ENCODE data around the gene RMDN3. TPM values are rescaled to one million over a fixed set of nuclear protein-coding genes. Genes with fewer than 3 reads are reported as not detected.

The RMDN3 gene
- total RNA-seq, 2 donors from 2014 or later = 22.3 to 23.6 TPM

DNA sequence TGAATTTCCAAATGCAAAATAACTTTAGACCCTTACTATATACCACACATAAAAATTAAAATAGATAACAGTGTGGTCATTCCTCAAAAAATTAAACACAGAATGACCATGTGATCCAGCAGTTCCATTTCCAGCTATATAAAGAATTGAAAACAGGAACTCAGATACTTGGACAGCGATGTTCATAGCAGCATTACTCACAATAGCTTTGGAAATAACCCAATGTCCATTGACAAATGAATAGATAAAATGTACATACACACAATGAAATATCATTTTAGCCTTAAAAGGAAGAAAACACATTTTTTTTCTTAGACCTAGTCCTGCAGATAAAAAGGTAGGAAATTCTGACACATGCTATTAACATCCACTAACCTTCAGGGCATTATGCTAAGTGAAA, 33.4 kb downstream of the RMDN3 start:
- intact Hi-C loops (cut with DNase I) = no loop called here
- DNase-seq (ENCODE audit: low spot score) = no peak

DNA sequence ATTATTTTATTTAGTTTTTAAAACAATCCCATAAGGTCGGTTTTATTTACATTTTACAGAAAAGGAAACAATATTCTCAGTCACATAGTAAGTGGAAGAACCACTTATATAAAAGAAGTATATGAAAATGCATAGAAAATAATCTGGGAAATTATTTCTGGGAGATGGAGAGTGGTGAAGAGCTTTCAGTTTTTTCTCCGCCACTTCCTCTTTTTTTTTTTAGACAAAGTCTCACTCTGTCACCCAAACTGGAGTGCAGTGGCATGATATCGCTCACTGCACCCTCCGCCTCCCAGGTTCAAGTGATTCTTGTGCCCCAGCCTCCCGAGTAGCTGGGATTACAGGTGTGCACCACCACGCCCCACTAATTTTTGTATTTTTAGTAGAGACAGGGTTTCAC, 38.9 kb downstream of the RMDN3 start:
- intact Hi-C loops (cut with DNase I) = no loop called here
- DNase-seq (ENCODE audit: low spot score) = no peak

DNA sequence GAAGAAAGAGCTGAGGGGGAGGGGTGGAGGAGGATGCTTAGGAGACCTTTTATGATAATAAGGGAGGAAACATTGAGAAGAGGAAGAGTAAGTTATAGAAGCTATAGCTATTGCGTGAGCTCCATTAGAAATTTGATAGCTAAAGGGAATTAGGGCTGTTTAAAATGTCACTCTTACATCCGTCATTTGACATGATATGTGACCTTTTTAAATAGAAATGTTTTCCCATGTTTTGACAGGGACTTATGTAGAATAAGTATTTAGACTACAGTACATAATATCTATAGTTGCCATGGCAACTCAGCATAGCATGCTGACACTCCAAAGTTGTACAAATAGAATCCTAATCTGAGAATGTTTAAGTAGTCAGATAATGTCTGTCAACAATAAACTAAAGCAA, 40.9 kb downstream of the RMDN3 start:
- intact Hi-C loops (cut with DNase I) = no loop called here
- DNase-seq (ENCODE audit: low spot score) = no peak

DNA sequence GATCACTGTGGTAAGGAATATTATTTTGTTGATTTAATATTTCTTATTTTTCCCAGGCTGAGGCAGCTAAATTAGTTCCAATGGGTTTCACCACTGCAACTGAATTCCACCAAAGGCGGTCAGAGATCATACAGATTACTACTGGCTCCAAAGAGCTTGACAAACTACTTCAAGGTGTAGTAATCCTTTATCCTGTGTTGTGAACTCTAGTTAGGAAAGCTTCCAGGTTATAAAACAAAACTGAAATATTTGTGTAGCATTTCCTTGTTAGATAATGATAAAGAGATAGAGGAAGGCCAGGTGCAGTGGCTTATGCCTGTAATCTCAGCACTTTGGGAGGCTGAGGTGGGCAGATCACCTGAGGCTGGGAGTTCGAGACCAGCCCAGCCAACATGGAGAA, 48.9 kb downstream of the RMDN3 start:
- intact Hi-C loops (cut with DNase I) = loop anchor here in 1 of 2 donors (10.0 kb wide), 2 partner anchors 601 to 1189 kb away; partner anchors contain the start of genes BMF and SPTBN5
- no peak for DNase-seq (ENCODE audit: low spot score)

DNA sequence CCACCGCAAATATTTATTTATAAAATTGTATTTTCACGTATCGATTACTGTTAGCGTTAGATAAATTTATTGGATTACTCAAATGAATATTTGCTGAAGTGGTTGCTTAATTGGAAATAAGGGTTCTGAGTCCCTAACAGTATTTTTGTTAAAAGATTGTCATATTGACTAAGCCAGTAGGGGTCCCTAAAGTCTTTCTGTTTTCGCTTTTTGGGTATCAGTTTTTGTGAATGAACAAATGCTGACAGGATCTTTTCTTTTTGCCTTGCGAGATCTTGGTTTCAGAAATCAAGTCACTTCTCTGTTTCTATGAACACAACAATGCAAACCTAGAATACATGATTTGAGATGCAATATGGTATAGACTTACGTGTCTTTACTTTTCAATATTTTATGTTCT, 53.0 kb downstream of the RMDN3 start:
- no peak for DNase-seq (ENCODE audit: low spot score)
- intact Hi-C loops (cut with DNase I) = loop anchor here in 1 of 2 donors (10.0 kb wide), 2 partner anchors 597 to 1193 kb away; partner anchors contain the start of genes BMF and SPTBN5

DNA sequence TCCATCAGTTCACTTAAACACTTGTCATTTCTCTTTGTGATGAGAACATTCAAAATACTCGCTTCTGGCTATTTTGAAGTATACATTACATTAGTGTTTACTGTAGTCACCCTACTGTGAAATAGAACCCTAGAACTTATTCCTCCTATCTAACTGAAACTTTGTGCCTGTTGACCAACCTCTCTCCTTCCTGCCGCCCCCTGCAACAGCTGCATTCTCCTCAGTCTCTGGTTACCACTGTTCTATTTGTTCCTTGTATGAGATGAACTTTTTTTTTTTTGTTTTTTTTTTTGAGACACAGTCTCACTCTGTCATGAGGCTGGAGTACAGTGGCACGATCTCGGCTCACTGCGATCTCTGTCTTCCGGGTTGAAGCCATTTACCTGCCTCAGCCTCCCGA, 57.1 kb downstream of the RMDN3 start:
- DNase-seq (ENCODE audit: low spot score) = no peak
- intact Hi-C loops (cut with DNase I) = no loop called here

DNA sequence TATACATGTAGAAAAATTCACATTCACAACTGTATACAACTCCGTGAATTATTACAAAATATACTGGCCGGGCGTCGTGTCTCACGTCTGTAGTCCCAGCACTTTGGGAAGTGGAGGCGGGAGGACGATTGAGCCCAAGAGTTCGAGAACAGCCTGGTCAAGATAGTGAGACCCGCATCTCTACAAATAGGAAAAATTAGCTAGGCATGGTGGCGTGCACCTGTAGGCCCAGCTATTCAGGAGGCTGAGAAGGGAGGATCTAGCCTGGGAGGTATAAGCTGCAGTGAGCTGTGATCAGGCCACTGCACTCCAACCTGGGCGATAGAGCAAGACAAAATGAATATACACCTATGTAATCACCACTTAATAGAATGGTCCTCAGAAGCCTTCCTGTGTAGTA, 58.8 kb downstream of the RMDN3 start:
- DNase-seq (ENCODE audit: low spot score) = no peak
- intact Hi-C loops (cut with DNase I) = no loop called here

DNA sequence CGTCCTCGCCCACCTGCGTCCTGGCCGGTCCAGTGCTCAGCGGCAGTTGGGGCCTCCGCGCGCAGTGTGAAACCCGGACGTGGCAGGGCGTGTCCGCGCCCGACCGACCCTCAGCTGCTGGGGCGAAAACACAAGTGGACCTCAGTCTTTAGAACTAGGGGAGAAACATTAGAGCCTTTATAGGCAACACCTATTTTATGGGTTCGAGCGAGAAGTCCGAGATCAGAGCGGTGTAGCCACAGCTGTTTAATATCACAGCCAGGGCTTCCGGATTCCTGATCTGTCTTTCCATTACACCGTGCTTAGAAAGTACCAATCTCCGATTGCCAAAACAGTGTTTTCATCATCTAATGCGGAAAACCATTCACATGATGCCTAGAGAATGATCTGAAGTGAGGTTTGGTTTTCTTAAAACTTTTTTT, 59.6 kb downstream of the RMDN3 start:
- intact Hi-C loops (cut with DNase I) = no loop called here

DNA sequence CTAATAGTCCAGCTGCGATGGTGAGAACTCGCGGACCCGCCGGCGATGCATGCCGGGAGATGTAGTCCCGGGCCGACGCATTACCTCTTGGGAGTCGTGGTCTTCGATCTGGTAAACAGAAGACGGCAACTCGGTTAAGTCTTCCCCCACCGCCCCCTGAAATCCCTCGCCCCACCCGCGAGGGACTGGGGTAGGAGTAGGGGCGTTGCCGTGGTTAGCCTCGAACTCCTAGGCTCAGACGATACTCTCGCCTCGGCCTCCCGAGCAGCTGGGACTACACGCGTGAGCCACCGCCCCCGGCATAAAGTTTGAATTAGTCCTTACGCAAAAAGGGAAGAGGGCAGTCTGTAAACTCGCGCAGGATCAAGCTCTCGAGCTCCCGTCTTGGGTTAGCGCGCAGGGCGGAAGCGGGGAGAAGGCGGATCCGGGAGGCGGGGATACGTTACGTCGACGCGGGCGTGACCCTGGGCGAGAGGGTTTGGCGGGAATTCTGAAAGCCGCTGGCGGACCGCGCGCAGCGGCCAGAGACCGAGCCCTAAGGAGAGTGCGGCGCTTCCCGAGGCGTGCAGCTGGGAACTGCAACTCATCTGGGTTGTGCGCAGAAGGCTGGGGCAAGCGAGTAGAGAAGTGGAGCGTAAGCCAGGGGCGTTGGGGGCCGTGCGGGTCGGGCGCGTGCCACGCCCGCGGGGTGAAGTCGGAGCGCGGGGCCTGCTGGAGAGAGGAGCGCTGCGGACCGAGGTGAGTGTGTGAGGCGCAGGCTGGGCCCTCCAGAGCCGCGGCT, 60.2 kb downstream of the RMDN3 start, which contains the start of gene RAD51:
Gene RAD51, plus strand, starts transcription at position 487 of the 781 bp plus-strand sequence. CDS start 3,585 bp downstream, outside the sequence.
- DNase-seq (ENCODE audit: low spot score) = peak; percentile 99
- intact Hi-C loops (cut with DNase I) = no loop called here

More for the DNA sequence above, 59.6 kb downstream of the RMDN3 start:
- DNase-seq (ENCODE audit: low spot score) = no peak

DNA sequence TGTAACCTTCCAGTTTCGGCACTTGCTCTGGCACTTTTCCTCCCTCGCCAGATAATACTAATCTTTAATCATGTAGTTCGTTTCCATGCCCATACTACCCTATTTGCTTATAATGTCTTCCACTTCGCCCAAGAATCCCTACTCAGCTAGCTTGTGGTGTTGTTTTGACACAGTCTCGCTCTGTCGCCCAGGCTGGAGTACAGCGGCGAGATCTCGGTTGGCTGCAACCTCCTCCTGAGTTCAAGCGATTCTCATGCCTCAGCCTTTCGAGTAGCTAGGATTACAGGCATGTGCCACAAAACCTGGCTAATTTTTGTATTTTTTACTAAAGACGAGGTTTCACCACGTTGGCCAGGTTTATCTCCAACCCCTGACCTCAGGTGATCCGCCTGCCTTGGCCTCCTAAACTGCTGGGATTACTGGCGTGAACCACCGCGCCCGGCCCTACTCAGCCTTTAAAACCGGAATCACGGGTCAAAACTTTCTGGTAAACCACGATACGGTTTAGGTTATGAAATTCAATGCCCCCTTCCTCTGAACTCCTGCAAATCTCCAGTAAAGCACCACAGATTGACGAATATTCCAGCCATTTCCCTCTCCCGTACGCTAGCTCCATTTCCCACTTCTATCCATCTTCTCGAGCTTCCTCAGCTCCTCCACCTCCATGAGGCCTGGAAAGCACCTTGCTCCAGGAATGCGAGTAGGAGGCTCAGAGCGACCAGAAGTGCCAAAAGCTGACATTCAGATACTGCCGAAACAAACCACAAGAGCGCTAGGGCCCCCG, 61.0 kb downstream of the RMDN3 start:
- no peak for DNase-seq (ENCODE audit: low spot score)
- intact Hi-C loops (cut with DNase I) = no loop called here

DNA sequence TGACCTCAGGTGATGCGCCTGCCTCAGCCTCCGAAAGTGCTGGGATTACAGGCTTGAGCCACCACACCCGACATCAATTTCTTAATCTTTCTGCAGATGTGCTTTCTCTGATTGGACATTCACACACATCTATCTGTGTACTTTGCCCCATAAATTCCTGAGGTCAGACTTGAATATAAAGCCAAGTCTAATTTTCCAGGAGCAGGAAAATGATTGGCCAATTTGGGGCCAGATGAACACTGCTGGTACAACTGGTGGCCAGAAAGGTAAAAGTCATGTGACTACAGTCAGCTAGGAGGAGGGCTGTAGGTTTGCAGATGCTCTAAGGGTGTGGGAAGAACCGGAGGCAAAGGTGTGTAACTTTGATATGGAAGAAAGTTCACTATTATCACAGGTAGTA, 63.3 kb downstream of the RMDN3 start:
- intact Hi-C loops (cut with DNase I) = no loop called here
- no peak for DNase-seq (ENCODE audit: low spot score)

DNA sequence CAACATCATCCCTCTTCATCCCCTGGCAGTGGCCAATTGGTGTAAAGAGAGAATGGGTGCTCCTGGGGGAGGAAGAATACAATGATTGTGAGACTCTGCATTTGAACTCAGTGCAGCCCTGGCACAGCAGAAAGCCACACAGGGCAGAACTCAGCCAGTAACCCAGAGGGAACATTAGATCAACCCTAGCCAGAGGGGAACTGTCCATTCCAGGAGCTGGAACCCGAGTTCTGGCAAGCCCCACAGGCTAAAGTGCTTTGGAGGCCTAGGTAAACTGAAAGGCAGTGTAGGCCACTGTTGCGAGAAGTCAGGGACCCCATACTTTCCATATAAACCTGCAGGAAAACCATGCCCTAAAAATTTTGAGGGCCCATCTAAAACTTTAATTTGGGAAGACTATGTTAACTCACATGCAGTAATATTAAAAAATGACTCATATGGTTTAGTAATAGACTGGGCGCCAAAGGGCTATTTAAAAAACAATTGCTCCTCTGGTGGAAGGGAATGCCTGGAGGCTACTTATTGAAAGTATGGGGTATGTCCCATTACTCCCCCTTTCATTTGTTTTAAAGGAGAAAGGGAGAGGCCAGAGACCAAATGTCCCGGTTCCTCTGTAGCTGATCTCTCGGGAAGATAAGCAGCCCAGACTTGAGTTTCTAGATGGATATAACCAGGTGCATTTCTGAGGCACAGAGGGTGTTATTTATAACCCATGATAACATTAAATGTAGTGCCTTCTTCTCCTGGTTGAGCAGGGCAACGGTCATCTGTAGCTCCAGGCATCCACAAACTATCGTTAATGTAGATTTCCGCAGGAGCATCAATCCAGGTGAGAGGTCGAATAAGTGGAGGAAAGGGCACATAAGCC, 65.9 kb downstream of the RMDN3 start:
- no peak for DNase-seq (ENCODE audit: low spot score)
- intact Hi-C loops (cut with DNase I) = no loop called here

Other genes starting within 250 kb of the RMDN3 start
- 10 to 100 TPM; 27.0 to 31.1 TPM for gene CCDC32, start 190.2 kb downstream of the RMDN3 start, total RNA-seq
- 1 to 10 TPM; 5.0 to 6.8 TPM for gene RPUSD2, start 186.0 kb downstream of the RMDN3 start, total RNA-seq
- under 1 TPM; 0.52 to 0.79 TPM for gene KNL1, start 161.0 kb downstream of the RMDN3 start, total RNA-seq
- gene RAD51, start 60.1 kb downstream of the RMDN3 start, total RNA-seq = 1 to 10 TPM in 1 of 2 donors, under 1 TPM in 1; 0.52 to 1.0 TPM
- gene GCHFR, start 8.8 kb upstream of the RMDN3 start, total RNA-seq = 1 to 10 TPM; 7.1 to 8.9 TPM
- under 1 TPM; 0.10 to 0.28 TPM for gene C15orf62, start 14.7 kb upstream of the RMDN3 start, total RNA-seq
- 1 to 10 TPM; 8.3 to 8.6 TPM for gene ZFYVE19, start 51.8 kb upstream of the RMDN3 start, total RNA-seq
- gene DNAJC17, start 52.2 kb upstream of the RMDN3 start, total RNA-seq = 10 to 100 TPM; 18.3 to 22.9 TPM
- gene PPP1R14D, start 73.5 kb upstream of the RMDN3 start, total RNA-seq = not detected
- gene SPINT1, start 88.8 kb upstream of the RMDN3 start, total RNA-seq = 1 to 10 TPM; 1.7 to 3.2 TPM
- gene RHOV, start 119.0 kb upstream of the RMDN3 start, total RNA-seq = not detected
- 10 to 100 TPM; 21.9 to 23.3 TPM for gene VPS18, start 139.2 kb upstream of the RMDN3 start, total RNA-seq
- gene DLL4, start 174.1 kb upstream of the RMDN3 start, total RNA-seq = 1 to 10 TPM; 7.4 to 9.8 TPM
- gene CHAC1, start 198.2 kb upstream of the RMDN3 start, total RNA-seq = 1 to 10 TPM; 1.5 to 3.9 TPM

All from posterior vena cava (tissue), 2 donors.